ENCODE results near the gene SSTR3.

Gene SSTR3

GRCh38 chr22:37204045-37204655 is 8.1 kb downstream of the SSTR3 start:
- H3K27me3 ChIP-seq (ENCODE audit: insufficient read depth, poor library complexity, severe bottlenecking): no peaks in the 10 kb centered on the region
- no peak overlapping the region for H3K4me3 ChIP-seq (replicated peaks; ENCODE audit: insufficient read depth, low read length)
- no peak overlapping the region for H3K27ac ChIP-seq (replicated peaks)
- DNase-seq (ENCODE audit: low read depth in 1 of 2, low spot score in 1 of 2): no peak
- TF ChIP-seq POLR2AphosphoS5 (IDR thresholded peaks at IDR 0.05; ENCODE audit: low read depth) (no peak), CTCF (IDR thresholded peaks at IDR 0.05; ENCODE audit: insufficient read depth, low read length) (no peak), SPI1 (IDR thresholded peaks at IDR 0.05; ENCODE audit: borderline replicate concordance, low read depth) (no peak)
- TF ChIP-seq, protein P1, sequence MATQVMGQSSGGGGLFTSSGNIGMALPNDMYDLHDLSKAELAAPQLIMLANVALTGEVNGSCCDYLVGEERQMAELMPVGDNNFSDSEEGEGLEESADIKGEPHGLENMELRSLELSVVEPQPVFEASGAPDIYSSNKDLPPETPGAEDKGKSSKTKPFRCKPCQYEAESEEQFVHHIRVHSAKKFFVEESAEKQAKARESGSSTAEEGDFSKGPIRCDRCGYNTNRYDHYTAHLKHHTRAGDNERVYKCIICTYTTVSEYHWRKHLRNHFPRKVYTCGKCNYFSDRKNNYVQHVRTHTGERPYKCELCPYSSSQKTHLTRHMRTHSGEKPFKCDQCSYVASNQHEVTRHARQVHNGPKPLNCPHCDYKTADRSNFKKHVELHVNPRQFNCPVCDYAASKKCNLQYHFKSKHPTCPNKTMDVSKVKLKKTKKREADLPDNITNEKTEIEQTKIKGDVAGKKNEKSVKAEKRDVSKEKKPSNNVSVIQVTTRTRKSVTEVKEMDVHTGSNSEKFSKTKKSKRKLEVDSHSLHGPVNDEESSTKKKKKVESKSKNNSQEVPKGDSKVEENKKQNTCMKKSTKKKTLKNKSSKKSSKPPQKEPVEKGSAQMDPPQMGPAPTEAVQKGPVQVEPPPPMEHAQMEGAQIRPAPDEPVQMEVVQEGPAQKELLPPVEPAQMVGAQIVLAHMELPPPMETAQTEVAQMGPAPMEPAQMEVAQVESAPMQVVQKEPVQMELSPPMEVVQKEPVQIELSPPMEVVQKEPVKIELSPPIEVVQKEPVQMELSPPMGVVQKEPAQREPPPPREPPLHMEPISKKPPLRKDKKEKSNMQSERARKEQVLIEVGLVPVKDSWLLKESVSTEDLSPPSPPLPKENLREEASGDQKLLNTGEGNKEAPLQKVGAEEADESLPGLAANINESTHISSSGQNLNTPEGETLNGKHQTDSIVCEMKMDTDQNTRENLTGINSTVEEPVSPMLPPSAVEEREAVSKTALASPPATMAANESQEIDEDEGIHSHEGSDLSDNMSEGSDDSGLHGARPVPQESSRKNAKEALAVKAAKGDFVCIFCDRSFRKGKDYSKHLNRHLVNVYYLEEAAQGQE (IDR thresholded peaks at IDR 0.05; ENCODE audit: insufficient replicate concordance, low read depth): no peak

GRCh38 chr22:37203354-37204044 is 8.8 kb downstream of the SSTR3 start:
- DNase-seq (ENCODE audit: low read depth in 1 of 2, low spot score in 1 of 2): no peak
- H3K4me3 ChIP-seq (replicated peaks; ENCODE audit: insufficient read depth, low read length): no peak overlapping the region
- H3K27me3 ChIP-seq (ENCODE audit: insufficient read depth, poor library complexity, severe bottlenecking): no peaks in the 10 kb centered on the region
- H3K27ac ChIP-seq (replicated peaks): no peak overlapping the region
- no peak for TF ChIP-seq POLR2AphosphoS5 (IDR thresholded peaks at IDR 0.05; ENCODE audit: low read depth)
- TF ChIP-seq, protein P1 (IDR thresholded peaks at IDR 0.05; ENCODE audit: insufficient replicate concordance, low read depth): no peak
- TF ChIP-seq GABPA (IDR thresholded peaks at IDR 0.05; ENCODE audit: low read depth): no peak
- no peak for TF ChIP-seq SPI1 (IDR thresholded peaks at IDR 0.05; ENCODE audit: borderline replicate concordance, low read depth)
- TF ChIP-seq CTCF (IDR thresholded peaks at IDR 0.05; ENCODE audit: insufficient read depth, low read length): no peak

DNA sequence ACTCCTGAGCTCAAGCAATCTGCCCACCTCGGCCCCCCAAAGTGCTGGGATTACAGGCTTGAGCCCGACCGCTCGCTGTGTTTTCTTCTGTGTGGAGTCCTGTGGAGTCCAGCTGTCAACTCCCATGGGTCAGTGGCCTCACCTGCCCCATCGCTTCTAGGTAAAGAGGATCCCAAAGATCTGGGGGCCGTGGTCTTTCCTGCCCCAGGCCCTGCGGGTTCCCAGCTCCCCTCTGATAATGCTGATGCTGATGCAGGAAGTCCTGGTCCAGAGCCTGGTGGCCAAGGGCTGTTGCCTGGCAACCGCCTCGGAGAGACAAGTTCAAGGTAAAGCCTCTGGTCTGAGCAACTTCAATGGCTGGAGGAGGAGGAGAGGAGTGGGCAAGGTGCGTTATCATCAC is 9.6 kb downstream of the SSTR3 start:
- Histone ChIP-seq H3K27ac (replicated peaks) (no peak overlapping the region), H3K27me3 (ENCODE audit: insufficient read depth, poor library complexity, severe bottlenecking) (no peaks in the 10 kb centered on the region), H3K4me3 (replicated peaks; ENCODE audit: insufficient read depth, low read length) (no peak overlapping the region)
- TF ChIP-seq, protein P1 (IDR thresholded peaks at IDR 0.05; ENCODE audit: insufficient replicate concordance, low read depth): no peak
- TF ChIP-seq GABPA (IDR thresholded peaks at IDR 0.05; ENCODE audit: low read depth) (no peak), POLR2AphosphoS5 (IDR thresholded peaks at IDR 0.05; ENCODE audit: low read depth) (no peak), CTCF (IDR thresholded peaks at IDR 0.05; ENCODE audit: insufficient read depth, low read length) (no peak), SPI1 (IDR thresholded peaks at IDR 0.05; ENCODE audit: borderline replicate concordance, low read depth) (no peak)
- no peak for DNase-seq (ENCODE audit: low read depth in 1 of 2, low spot score in 1 of 2)

Measured in HL-60 (cell line).